IMR-90 (cell line): ENCODE data around the gene ZBTB45. TPM values are rescaled to one million over a fixed set of nuclear protein-coding genes. Genes with fewer than 3 reads are reported as not detected.

Source experiments
- ATAC-seq: fragments of 200-7000 bp; cut with Tn5 transposase; 2 replicates; pipeline ENCODE4 v1.9.1; 2020; ENCODE audit warnings: low read depth, mild to moderate bottlenecking, moderate library complexity
- BruUV-seq: library from RNA; stranded (reverse); fragments of 400-500 nt; replicated peaks from 2 replicates; lab custom pipeline; 2021; lab: Mats Ljungman, UMichigan
- CTCF ChIA-PET: fragments of 300-600 bp; formaldehyde crosslinking; extraction: SDS; loops from one replicate; lab custom pipeline; 2021; ENCODE audit warnings: antibody characterized with exemption; lab: Yijun Ruan, JAX
- POLR2A ChIA-PET: fragments of 300-600 bp; sonication (Branson Sonifier 250); formaldehyde crosslinking; loops from one replicate; lab custom pipeline; 2022; ENCODE audit warnings: antibody characterized with exemption; ENCODE audit not compliant: unreplicated experiment; lab: Charles Lee
- DNase-seq: peaks from one replicate; pipeline ENCODE4 v3.0.0; 2013
- H2AFZ ChIP-seq: replicated peaks from 2 replicates; pipeline ENCODE3; 2013; ENCODE audit warnings: low read length, mild to moderate bottlenecking; ENCODE audit not compliant: poor library complexity
- H2AK5ac ChIP-seq: 2 replicates; pipeline ENCODE4 v1.6.1; 2013; ENCODE audit warnings: low read depth, low read length, inconsistent platforms
- H2AK9ac ChIP-seq: replicated peaks from 2 replicates; pipeline ENCODE3; 2013; ENCODE audit warnings: mild to moderate bottlenecking, low read depth, low read length, moderate library complexity; ENCODE audit not compliant: poor library complexity
- H2BK120ac ChIP-seq: 2 replicates; pipeline ENCODE4 v1.6.1; 2013; ENCODE audit warnings: low read depth, low read length, inconsistent platforms
- H2BK15ac ChIP-seq: 3 replicates; pipeline ENCODE4 v1.6.1; 2013; ENCODE audit warnings: low read depth, low read length, inconsistent platforms
- H2BK20ac ChIP-seq: 2 replicates; pipeline ENCODE4 v1.6.1; 2013; ENCODE audit warnings: low read depth, mild to moderate bottlenecking, inconsistent platforms, low read length, moderate library complexity
- H2BK5ac ChIP-seq: 2 replicates; pipeline ENCODE4 v1.6.1; 2013; ENCODE audit warnings: mild to moderate bottlenecking, low read depth, low read length, inconsistent platforms; ENCODE audit not compliant: poor library complexity, severe bottlenecking
- H3K14ac ChIP-seq: replicated peaks from 2 replicates; pipeline ENCODE4 v1.6.1; 2013; ENCODE audit warnings: low read depth, low read length, inconsistent platforms
- H3K18ac ChIP-seq: 2 replicates; pipeline ENCODE4 v1.6.1; 2013; ENCODE audit warnings: low read depth, low read length, control low read depth
- H3K23ac ChIP-seq: 2 replicates; pipeline ENCODE4 v1.6.1; 2013; ENCODE audit warnings: low read depth, low read length, inconsistent platforms
- H3K27ac ChIP-seq: 2 replicates; pipeline ENCODE4 v1.5.1; 2013; ENCODE audit warnings: mild to moderate bottlenecking, control low read depth, low read length; ENCODE audit not compliant: insufficient read depth
- H3K27me3 ChIP-seq: 2 replicates; pipeline ENCODE4 v1.6.1; 2013; ENCODE audit warnings: low read length; ENCODE audit not compliant: control insufficient read depth, insufficient read depth
- H3K36me3 ChIP-seq: 2 replicates; pipeline ENCODE4 v1.6.1; 2013; ENCODE audit warnings: low read length, mixed read lengths; ENCODE audit not compliant: control insufficient read depth, insufficient read depth
- H3K4ac ChIP-seq: 2 replicates; pipeline ENCODE4 v1.6.1; 2013; ENCODE audit warnings: low read depth, low read length, inconsistent platforms
- H3K4me1 ChIP-seq: 2 replicates; pipeline ENCODE4 v1.6.1; 2013; ENCODE audit warnings: low read length, mixed read lengths; ENCODE audit not compliant: control insufficient read depth, insufficient read depth
- H3K4me2 ChIP-seq: 2 replicates; pipeline ENCODE4 v1.6.1; 2013; ENCODE audit warnings: low read depth, mild to moderate bottlenecking, control low read depth, low read length, moderate library complexity
- H3K4me3 ChIP-seq: 2 replicates; pipeline ENCODE4 v1.5.1; 2013; ENCODE audit warnings: low read depth, mild to moderate bottlenecking, control low read depth, low read length, moderate library complexity; ENCODE audit not compliant: insufficient read depth
- H3K56ac ChIP-seq: 2 replicates; pipeline ENCODE4 v1.6.1; 2013; ENCODE audit warnings: low read length, inconsistent platforms; ENCODE audit not compliant: insufficient read depth; ENCODE audit errors: extremely low read depth
- H3K79me1 ChIP-seq, 2 experiments: 2 replicates each; pipeline ENCODE4 v1.6.1; 2013; ENCODE audit warnings: low read length in 2 of 2, inconsistent platforms in 1 of 2, low read depth in 1 of 2
- H3K9ac ChIP-seq: 2 replicates; pipeline ENCODE4 v1.6.1; 2013; ENCODE audit warnings: low read depth, low read length, control low read depth
- H3K9me1 ChIP-seq: 2 replicates; pipeline ENCODE4 v1.6.1; 2013; ENCODE audit warnings: low read length, inconsistent platforms; ENCODE audit not compliant: insufficient read depth
- H3K9me3 ChIP-seq: 2 replicates; pipeline ENCODE4 v1.6.1; 2013; ENCODE audit warnings: low read length; ENCODE audit not compliant: control insufficient read depth, insufficient read depth
- H4K20me1 ChIP-seq: 2 replicates; pipeline ENCODE4 v1.6.1; 2013; ENCODE audit warnings: low read length, inconsistent platforms; ENCODE audit not compliant: insufficient read depth
- H4K5ac ChIP-seq: 2 replicates; pipeline ENCODE4 v1.6.1; 2013; ENCODE audit warnings: mild to moderate bottlenecking, low read depth, low read length, control low read depth
- H4K8ac ChIP-seq, 2 experiments: 2 replicates each; pipeline ENCODE4 v1.6.1; 2013; ENCODE audit warnings: low read depth in 2 of 2, low read length in 2 of 2, control low read depth in 1 of 2, inconsistent platforms in 1 of 2
- H4K91ac ChIP-seq: 2 replicates; pipeline ENCODE4 v1.6.1; 2013; ENCODE audit warnings: low read depth, low read length, inconsistent platforms; ENCODE audit not compliant: insufficient read depth
- CHD1 ChIP-seq: IDR thresholded peaks from 2 replicates; pipeline ENCODE4 v1.6.1; 2012; ENCODE audit warnings: low read depth, low read length, improper control_type of control experiment
- RCOR1 ChIP-seq: IDR thresholded peaks from 2 replicates; pipeline ENCODE4 v1.6.1; 2012; ENCODE audit warnings: mild to moderate bottlenecking, low read length, improper control_type of control experiment; ENCODE audit not compliant: insufficient replicate concordance
- SMC3 ChIP-seq: fragments of 150-350 bp; IDR thresholded peaks from 2 replicates; pipeline ENCODE4 v1.6.1; 2016; ENCODE audit warnings: low read depth, mild to moderate bottlenecking, antibody characterized with exemption, low read length, moderate library complexity
- WGBS, 2 experiments: methylation state at CpG; one replicate each; pipeline versions ENCODE4 v1.1.5 to v1.1.7; 2013; ENCODE audit warnings: missing lambda C conversion rate in 2 of 2; ENCODE audit not compliant: insufficient read length in 1 of 2; ENCODE audit errors: extremely low coverage in 2 of 2; 5-methylcytosine and 5-hydroxymethylcytosine counted together
- dilution Hi-C: fragments of 300-500 bp; cut with HindIII; formaldehyde crosslinking; loops from one replicate; pipeline ENCODE4 v1.14.3; 2018; ENCODE audit warnings: low sequenced_read_pairs; ENCODE audit not compliant: unreplicated experiment
- in situ Hi-C: fragments of 300-500 bp; cut with MboI; formaldehyde crosslinking; loops from 3 replicates; pipeline ENCODE4 v1.14.3; 2019; ENCODE audit warnings: low sequenced_read_pairs, inconsistent platforms, mixed read lengths
- intact Hi-C: fragments of 100-400 bp; cut with micrococcal nuclease; formaldehyde crosslinking; loops from 2 replicates; pipeline ENCODE4 v1.10.0; 2022
- polyA plus RNA-seq, 3 experiments: library from polyadenylated mRNA; depleted of rRNA; stranded (reverse); fragments of >200 nt; gene quantifications; 2 replicates each; pipeline ENCODE4 v1.2.3, GENCODE V29; 2012; ENCODE audit warnings: low replicate concordance in 1 of 3
- total RNA-seq: library from RNA; depleted of rRNA; stranded (reverse); fragments of >200 nt; gene quantifications from 2 replicates; pipeline ENCODE4 v1.2.3, GENCODE V29; 2012

The ZBTB45 gene
- total and polyA plus RNA-seq, 2 of the 4 experiments (the other 2 are of a cell fraction), result 1.4 to 9.7 TPM

DNA sequence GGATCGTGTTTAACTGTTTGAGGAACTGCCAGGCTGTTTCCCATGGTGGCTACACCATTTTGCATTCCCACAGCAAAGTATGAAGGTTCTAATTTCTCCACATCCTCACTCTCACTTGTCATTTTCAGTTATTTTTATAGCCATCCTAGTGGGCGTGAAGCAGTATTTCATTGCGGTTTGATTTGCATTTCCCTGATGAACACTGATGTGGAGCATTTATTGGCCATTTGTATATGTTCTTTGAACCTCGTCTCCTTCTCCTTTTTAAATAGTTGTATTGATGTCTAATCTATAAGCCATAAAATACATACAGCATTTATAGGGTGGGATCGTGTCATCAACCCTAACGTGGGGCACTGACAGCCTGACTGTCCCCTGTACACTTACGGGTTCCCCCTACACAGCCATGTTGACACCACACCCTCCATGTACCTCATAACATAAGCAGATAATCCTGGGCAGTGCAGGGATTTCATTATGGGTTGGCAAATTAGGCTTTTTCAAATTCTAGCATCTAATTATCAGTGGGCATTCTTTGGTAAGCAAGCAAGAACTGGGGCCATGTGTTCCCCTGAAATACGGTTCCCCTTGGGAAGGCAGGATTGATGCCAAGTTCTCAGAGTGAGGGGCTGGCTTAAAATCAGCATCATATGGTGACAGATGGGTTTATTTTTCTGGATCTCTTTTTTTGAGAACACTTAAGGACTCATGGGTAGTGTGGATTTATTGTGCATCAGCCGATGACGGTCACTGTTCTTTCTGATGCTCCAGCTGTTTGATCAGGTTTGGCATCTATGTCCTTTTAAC lies 11.6 kb upstream of the ZBTB45 start:
- Histone ChIP-seq H2BK5ac (no peak overlapping the region), H3K56ac (no peak overlapping the region), H3K23ac (no peak overlapping the region), H3K9ac (no peak overlapping the region), H3K9me1 (no peaks in the 10 kb centered on the region), H2AFZ (no peak overlapping the region), H3K4me3 (no peak overlapping the region), H3K18ac (no peak overlapping the region), H3K4me2 (no peak overlapping the region), H2BK120ac (no peak overlapping the region), H3K27me3 (peaks cover 27% of the 10 kb centered on the region), H3K4me1 (no peaks in the 10 kb centered on the region), H4K8ac (no peak overlapping the region), H3K14ac (no peak overlapping the region), H2AK9ac (no peak overlapping the region), H4K20me1 (no peaks in the 10 kb centered on the region), H4K5ac (no peak overlapping the region), H3K4ac (no peak overlapping the region), H2BK20ac (no peak overlapping the region), H3K79me1 (no peaks in the 10 kb centered on the region), H4K91ac (no peak overlapping the region), H3K36me3 (no peaks in the 10 kb centered on the region), H2AK5ac (no peak overlapping the region), H3K9me3 (0 out of 2 replicates have a peak, but pooled peaks cover 2% of the 10 kb centered on the region), H3K27ac (no peak overlapping the region), H2BK15ac (no peak overlapping the region)
- dilution Hi-C loops, result no loop called here
- intact Hi-C loops, result no loop called here
- CTCF ChIA-PET, result interaction anchor here (0.7 to 0.9 kb wide), 2 partner anchors 12 to 31 kb away, joined by 3 to 4 read pairs; no protein-coding TSS in a partner anchor
- ATAC-seq, result no peak
- in situ Hi-C loops, result no loop called here
- BruUV-seq, result no TSS peak
- 29% methylated on average over 1 of the region's 10 CpGs; no CpG with 5 or more reads in 1 of the 2 experiments for WGBS, 2 experiments
- DNase-seq, result no peak
- TF ChIP-seq SMC3 (no peak), CHD1 (no peak), RCOR1 (no peak)
- POLR2A ChIA-PET, result no interaction called here
